ENCODE measurements around the gene SOX5.

The SOX5 gene

GRCh38 chr12:23752245-23752644, 197.2 kb downstream of the SOX5 start:
- H3K4me3 ChIP-seq (ENCODE audit: control insufficient read depth, low read depth, low read length), result no peak overlapping the region
- DNase-seq (ENCODE audit: low read depth), result no peak
- no peak for TF ChIP-seq CTCF (conservative IDR thresholded peaks at IDR 0.05; ENCODE audit: control insufficient read depth, insufficient read depth, low read depth, low read length)

- DNase-seq (ENCODE audit: low read depth), result no peak
- H3K4me3 ChIP-seq (ENCODE audit: control insufficient read depth, low read depth, low read length), result no peak overlapping the region
- no peak for TF ChIP-seq CTCF (conservative IDR thresholded peaks at IDR 0.05; ENCODE audit: control insufficient read depth, insufficient read depth, low read depth, low read length)
These were observed 197.8 kb downstream of the SOX5 start for GRCh38 chr12:23751641-23752040.

GRCh38 chr12:23750923-23751322, 198.5 kb downstream of the SOX5 start:
- H3K4me3 ChIP-seq (ENCODE audit: control insufficient read depth, low read depth, low read length), result no peak overlapping the region
- no peak for TF ChIP-seq CTCF (conservative IDR thresholded peaks at IDR 0.05; ENCODE audit: control insufficient read depth, insufficient read depth, low read depth, low read length)
- no peak for DNase-seq (ENCODE audit: low read depth)

GRCh38 chr12:23744696-23745095, 204.8 kb downstream of the SOX5 start:
- DNase-seq (ENCODE audit: low read depth), result no peak
- no peak for TF ChIP-seq CTCF (conservative IDR thresholded peaks at IDR 0.05; ENCODE audit: control insufficient read depth, insufficient read depth, low read depth, low read length)

GRCh38 chr12:23742574-23742973, 206.9 kb downstream of the SOX5 start:
- DNase-seq (ENCODE audit: low read depth), result no peak
- TF ChIP-seq CTCF (conservative IDR thresholded peaks at IDR 0.05; ENCODE audit: control insufficient read depth, insufficient read depth, low read depth, low read length), result no peak
- no peak overlapping the region for H3K4me3 ChIP-seq (ENCODE audit: control insufficient read depth, low read depth, low read length)

More at GRCh38 chr12:23744696-23745095, 204.8 kb downstream of the SOX5 start:
- no peak overlapping the region for H3K4me3 ChIP-seq (ENCODE audit: control insufficient read depth, low read depth, low read length)

GRCh38 chr12:23731493-23731892, 218.0 kb downstream of the SOX5 start:
- DNase-seq (ENCODE audit: low read depth), result no peak
- TF ChIP-seq CTCF (conservative IDR thresholded peaks at IDR 0.05; ENCODE audit: control insufficient read depth, insufficient read depth, low read depth, low read length), result no peak
- H3K4me3 ChIP-seq (ENCODE audit: control insufficient read depth, low read depth, low read length), result no peak overlapping the region

- DNase-seq (ENCODE audit: low read depth), result no peak
- TF ChIP-seq CTCF (conservative IDR thresholded peaks at IDR 0.05; ENCODE audit: control insufficient read depth, insufficient read depth, low read depth, low read length), result no peak
- no peak overlapping the region for H3K4me3 ChIP-seq (ENCODE audit: control insufficient read depth, low read depth, low read length)
These were observed 218.4 kb downstream of the SOX5 start for GRCh38 chr12:23731035-23731434.

All from fibroblast of mammary gland (primary cell).